Muscle layer of duodenum (tissue), 2 donors: ENCODE measurements around the gene THAP4.

Source experiments
- H3K27ac ChIP-seq: one replicate; pipeline ENCODE4 v1.7.0; 2013; ENCODE audit warnings: mild to moderate bottlenecking, low read length
- H3K27me3 ChIP-seq: one replicate; pipeline ENCODE4 v1.7.0; 2013; ENCODE audit warnings: low read depth, mild to moderate bottlenecking, control low read depth, low read length
- H3K36me3 ChIP-seq, 2 donors: one replicate each; pipeline ENCODE4 v1.7.0; 2013; ENCODE audit warnings: low read length in 2 of 2, control low read depth in 1 of 2, mild to moderate bottlenecking in 1 of 2; ENCODE audit not compliant: insufficient read depth in 2 of 2, control insufficient read depth in 1 of 2
- H3K4me1 ChIP-seq, 2 donors: one replicate each; pipeline ENCODE4 v1.7.0; 2013; ENCODE audit warnings: low read length in 2 of 2, mild to moderate bottlenecking in 2 of 2, control low read depth in 1 of 2, moderate library complexity in 1 of 2; ENCODE audit not compliant: insufficient read depth in 2 of 2, control insufficient read depth in 1 of 2
- H3K4me3 ChIP-seq, 2 donors: one replicate each; pipeline ENCODE4 v1.7.0; 2013; ENCODE audit warnings: low read length in 2 of 2, low read depth in 1 of 2, mild to moderate bottlenecking in 1 of 2
- H3K9me3 ChIP-seq, 2 donors: one replicate each; pipeline ENCODE4 v1.7.0; 2013; ENCODE audit warnings: low read length in 2 of 2, control low read depth in 1 of 2, mild to moderate bottlenecking in 1 of 2; ENCODE audit not compliant: control insufficient read depth in 1 of 2
- donor health status: healthy.

The THAP4 gene, protein sequence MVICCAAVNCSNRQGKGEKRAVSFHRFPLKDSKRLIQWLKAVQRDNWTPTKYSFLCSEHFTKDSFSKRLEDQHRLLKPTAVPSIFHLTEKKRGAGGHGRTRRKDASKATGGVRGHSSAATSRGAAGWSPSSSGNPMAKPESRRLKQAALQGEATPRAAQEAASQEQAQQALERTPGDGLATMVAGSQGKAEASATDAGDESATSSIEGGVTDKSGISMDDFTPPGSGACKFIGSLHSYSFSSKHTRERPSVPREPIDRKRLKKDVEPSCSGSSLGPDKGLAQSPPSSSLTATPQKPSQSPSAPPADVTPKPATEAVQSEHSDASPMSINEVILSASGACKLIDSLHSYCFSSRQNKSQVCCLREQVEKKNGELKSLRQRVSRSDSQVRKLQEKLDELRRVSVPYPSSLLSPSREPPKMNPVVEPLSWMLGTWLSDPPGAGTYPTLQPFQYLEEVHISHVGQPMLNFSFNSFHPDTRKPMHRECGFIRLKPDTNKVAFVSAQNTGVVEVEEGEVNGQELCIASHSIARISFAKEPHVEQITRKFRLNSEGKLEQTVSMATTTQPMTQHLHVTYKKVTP

DNA sequence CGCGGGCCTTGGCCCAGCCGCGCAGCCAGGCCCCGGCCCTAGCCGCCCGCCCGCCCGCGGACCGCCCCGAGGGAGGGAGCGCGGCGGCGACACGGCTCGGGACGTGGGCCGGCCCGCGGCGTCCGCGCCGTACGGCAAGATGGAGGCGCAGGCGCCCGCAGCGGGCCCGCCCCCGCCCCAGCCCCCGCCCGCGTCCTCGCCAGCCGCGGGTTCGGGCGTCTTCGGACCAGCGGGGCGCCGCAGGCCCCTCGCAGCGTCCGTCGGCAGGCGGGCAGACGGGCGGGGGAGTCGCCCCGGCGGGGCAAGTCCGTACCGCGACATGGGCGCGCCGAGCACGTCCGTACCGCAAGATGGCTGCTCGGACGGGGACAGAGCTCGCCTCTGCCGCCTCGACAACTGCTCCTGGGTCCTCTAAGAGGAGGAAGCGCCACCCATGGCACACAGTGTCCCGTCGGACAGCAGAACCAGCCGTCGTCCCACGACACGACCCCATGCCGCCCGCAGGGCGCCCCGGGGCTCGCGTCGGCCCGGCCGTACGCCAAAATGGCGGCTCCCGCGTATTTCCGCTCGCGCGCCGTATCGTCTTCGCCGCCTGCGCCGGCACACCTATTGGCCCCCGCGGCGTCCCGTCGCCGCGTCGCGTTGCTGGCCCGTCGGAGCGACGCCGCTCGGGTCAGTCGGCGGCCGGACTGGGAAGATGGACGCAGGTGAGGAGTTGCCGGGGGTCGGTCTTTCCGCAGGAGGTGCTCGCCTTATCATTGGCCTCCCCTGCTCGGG lies at the start of gene THAP4, which contains the start of gene ATG4B:
TSS of gene THAP4 (minus strand) at position 141 of the 777 bp plus-strand sequence. CDS start 141 bp downstream, outside the sequence.
TSS of gene ATG4B (plus strand) at position 676 of the 777 bp plus-strand sequence. CDS start at position 698, 22 bp downstream.
- peaks cover 12 to 17% of the 10 kb centered on the region in 2 donors for H3K36me3 ChIP-seq
- H3K9me3 ChIP-seq = no peaks in the 10 kb centered on the region
- no peaks in the 10 kb centered on the region for H3K27me3 ChIP-seq
- peak within 1 kb of the TSS; percentile 92 for H3K27ac ChIP-seq
- peak within 1 kb of the TSS; percentile 68 to 86 for H3K4me3 ChIP-seq
- H3K4me1 ChIP-seq = peaks cover 9 to 57% of the 10 kb centered on the region in 2 donors

GRCh38 chr2:241686324-241686649 lies 49.3 kb upstream of the THAP4 start:
- Histone ChIP-seq H3K36me3 (peaks cover 8 to 11% of the 10 kb centered on the region in 2 donors), H3K4me3 (peak overlapping the region; percentile 74), H3K27ac (no peak overlapping the region), H3K4me1 (peaks cover 5 to 20% of the 10 kb centered on the region in 2 donors), H3K9me3 (no peaks in the 10 kb centered on the region), H3K27me3 (no peaks in the 10 kb centered on the region)

DNA sequence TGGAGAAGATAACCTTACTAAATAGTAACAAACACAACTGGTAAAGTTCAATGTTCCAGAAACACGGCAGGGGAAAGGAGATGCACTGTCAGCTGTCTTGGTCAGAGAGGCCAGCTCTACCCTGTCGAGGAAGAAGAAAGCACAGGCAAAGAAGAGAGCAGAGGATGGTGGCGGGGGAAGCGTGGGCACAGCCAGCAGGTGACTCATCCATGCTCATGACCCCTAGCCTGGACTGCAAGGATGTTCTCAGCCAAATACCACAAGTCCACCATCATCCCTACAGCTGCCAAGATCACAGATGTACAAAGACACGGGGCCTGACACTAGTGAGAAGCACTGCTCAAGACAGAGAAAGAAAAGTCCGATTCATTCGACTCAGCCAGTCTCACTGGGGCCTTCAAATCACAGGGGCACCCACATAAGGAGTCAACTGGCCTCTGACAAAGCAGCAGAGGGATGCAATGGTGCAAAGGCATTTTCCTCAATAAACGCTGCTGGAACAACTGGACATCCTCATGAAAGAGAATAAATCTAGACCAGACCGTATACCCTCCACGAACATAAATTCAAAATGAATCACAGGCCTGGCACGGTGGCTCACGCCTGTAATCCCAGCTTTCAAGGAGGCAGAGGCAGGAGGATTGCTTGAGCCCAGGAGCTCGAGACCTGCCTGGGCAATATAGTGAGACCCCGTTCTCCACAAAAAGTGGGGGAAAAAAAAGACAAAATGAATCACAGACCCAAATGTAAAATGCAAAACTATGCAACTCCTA lies 44.1 kb upstream of the THAP4 start:
- H3K9me3 ChIP-seq = no peaks in the 10 kb centered on the region
- H3K4me3 ChIP-seq = no peak overlapping the region
- H3K36me3 ChIP-seq = peaks cover 23 to 38% of the 10 kb centered on the region in 2 donors
- no peaks in the 10 kb centered on the region for H3K27me3 ChIP-seq
- peaks cover 0 to 12% of the 10 kb centered on the region in 2 donors for H3K4me1 ChIP-seq
- H3K27ac ChIP-seq = no peak overlapping the region

DNA sequence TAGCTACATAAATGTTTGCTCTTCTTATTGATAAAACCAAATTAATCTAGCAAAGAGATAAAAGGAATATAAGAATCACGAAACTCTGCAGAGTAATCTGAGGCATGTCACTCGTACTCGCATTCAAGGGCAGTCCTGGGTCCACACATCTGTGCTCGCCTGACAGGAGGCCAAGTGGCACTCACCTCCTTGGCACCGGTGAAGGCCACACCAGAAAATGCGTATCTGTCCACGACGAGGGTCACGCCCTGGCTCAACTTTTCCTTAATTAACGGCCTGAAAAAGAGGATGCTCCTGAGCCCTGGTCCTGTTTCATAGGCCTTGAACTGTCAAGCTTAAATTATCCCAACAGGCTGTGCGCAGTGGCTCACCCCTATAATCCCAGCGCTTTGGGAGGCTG lies 43.1 kb upstream of the THAP4 start:
- no peaks in the 10 kb centered on the region for H3K27me3 ChIP-seq
- no peak overlapping the region for H3K4me3 ChIP-seq
- peaks cover 0 to 6% of the 10 kb centered on the region in 2 donors for H3K4me1 ChIP-seq
- H3K27ac ChIP-seq = no peak overlapping the region
- H3K36me3 ChIP-seq = peaks cover 23 to 44% of the 10 kb centered on the region in 2 donors
- H3K9me3 ChIP-seq = no peaks in the 10 kb centered on the region

- H3K36me3 ChIP-seq = peaks cover 23 to 44% of the 10 kb centered on the region in 2 donors
- H3K4me1 ChIP-seq = peaks cover 0 to 6% of the 10 kb centered on the region in 2 donors
- no peaks in the 10 kb centered on the region for H3K27me3 ChIP-seq
- H3K27ac ChIP-seq = no peak overlapping the region
- no peaks in the 10 kb centered on the region for H3K9me3 ChIP-seq
- no peak overlapping the region for H3K4me3 ChIP-seq
Observed at GRCh38 chr2:241678784-241679540, 42.0 kb upstream of the THAP4 start.

DNA sequence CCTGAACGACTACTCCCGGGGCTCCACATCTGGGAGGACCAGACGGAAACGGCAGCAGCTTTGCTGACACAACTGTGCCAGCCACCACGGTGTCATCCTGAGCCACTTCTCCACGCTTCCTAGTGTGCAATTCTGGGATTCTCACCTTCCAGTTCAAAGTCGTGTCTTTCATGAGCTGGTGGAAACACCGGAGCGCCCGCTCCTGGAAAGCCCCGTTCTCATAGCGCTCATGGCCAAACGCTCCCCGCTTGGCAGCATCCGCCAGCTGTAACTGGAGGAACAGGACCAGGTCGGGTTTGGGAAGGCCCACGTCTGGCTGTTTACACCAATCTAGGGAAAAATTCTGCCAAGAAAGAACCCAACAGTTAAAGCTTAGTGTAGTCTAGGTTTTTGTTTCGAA lies 41.3 kb upstream of the THAP4 start:
- H3K4me1 ChIP-seq = peaks cover 0 to 6% of the 10 kb centered on the region in 2 donors
- H3K4me3 ChIP-seq = no peak overlapping the region
- peaks cover 23 to 47% of the 10 kb centered on the region in 2 donors for H3K36me3 ChIP-seq
- H3K27ac ChIP-seq = no peak overlapping the region
- no peaks in the 10 kb centered on the region for H3K9me3 ChIP-seq
- H3K27me3 ChIP-seq = no peaks in the 10 kb centered on the region

DNA sequence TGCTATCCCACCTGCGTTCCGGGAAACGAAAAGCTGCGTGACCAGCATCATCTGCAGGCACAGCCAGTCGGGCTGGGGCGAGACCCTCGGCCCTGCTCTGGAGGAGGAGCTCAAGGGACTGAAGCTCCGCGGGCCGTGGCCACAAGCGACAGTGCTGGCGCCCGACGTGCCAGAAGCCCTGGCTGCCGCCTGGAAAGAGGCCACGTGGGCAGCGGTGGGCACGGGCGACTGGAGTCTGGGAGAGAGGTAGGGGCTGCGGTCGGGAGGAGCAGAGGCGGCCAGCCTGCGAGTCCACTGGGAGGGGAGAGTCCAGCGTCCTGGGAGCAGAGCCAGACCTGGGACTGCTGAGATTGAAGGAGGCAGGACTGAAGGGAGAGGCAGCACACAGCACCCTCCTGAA lies 40.4 kb upstream of the THAP4 start:
- Histone ChIP-seq H3K4me3 (no peak overlapping the region), H3K27me3 (no peaks in the 10 kb centered on the region), H3K9me3 (no peaks in the 10 kb centered on the region), H3K27ac (no peak overlapping the region), H3K36me3 (peaks cover 23 to 56% of the 10 kb centered on the region in 2 donors), H3K4me1 (peaks cover 0 to 6% of the 10 kb centered on the region in 2 donors)

DNA sequence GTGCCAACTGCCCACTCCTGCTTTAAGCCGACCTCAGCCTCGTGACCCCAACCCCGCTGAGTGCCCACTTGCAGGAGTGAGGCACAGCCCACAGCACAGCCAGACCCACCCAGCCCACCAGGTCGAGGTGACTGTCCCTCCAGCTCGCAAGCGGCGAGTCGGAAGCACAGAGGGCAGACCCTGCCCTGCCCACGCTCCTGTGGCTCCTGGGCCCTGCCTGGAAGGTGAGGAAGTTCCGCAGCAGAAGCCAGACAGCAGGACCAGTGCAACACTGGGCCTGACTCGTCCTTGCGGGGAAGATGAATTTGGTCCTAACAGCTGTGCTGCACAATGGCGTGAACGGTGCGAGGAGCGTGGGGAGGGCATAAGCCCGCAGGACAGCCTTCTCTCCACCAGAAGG lies 39.7 kb upstream of the THAP4 start:
- H3K9me3 ChIP-seq = no peaks in the 10 kb centered on the region
- no peak overlapping the region for H3K4me3 ChIP-seq
- H3K27me3 ChIP-seq = no peaks in the 10 kb centered on the region
- H3K36me3 ChIP-seq = peaks cover 23 to 63% of the 10 kb centered on the region in 2 donors
- H3K4me1 ChIP-seq = peaks cover 0 to 6% of the 10 kb centered on the region in 2 donors
- H3K27ac ChIP-seq = no peak overlapping the region

DNA sequence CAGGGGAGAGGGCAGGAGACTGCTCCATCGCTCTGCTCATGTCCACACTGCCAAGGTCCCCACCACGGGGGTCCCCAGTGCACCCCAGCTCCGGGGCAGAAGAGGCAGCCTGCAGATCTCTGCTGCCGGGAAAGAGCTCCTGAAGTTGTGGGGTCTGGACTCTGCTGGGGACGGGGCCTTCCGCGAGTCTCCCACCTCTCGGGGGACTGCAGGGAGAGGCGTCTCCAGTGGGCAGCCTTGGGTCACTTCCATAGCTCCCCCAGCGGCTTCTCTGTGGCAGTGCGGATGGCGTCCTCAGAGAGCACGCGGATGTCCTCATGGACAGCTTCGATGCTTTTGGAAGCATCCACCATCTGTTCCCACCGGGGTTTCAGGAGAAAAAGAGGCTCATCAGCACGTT lies 38.9 kb upstream of the THAP4 start:
- Histone ChIP-seq H3K27ac (no peak overlapping the region), H3K27me3 (no peaks in the 10 kb centered on the region), H3K4me3 (no peak overlapping the region), H3K4me1 (peaks cover 0 to 2% of the 10 kb centered on the region in 2 donors), H3K9me3 (no peaks in the 10 kb centered on the region), H3K36me3 (peaks cover 21 to 71% of the 10 kb centered on the region in 2 donors)
